Hepatocyte (in vitro differentiated cells): Measurements from ENCODE around the gene SLC6A12. TPM values are rescaled to one million over a fixed set of nuclear protein-coding genes. Genes with fewer than 3 reads are reported as not detected.

Source experiments
- DNase-seq: peaks from one replicate; pipeline ENCODE4 v3.0.0-alpha.2; 2016; ENCODE audit warnings: low spot score
- H2AFZ ChIP-seq: fragments of 200-600 bp; sonication (generic); 2 replicates; pipeline ENCODE4 v1.6.0; 2016; ENCODE audit warnings: antibody characterized with exemption, mild to moderate bottlenecking
- H3K27ac ChIP-seq: fragments of 200-600 bp; sonication (generic); 2 replicates; pipeline ENCODE4 v1.5.1; 2016; ENCODE audit warnings: mild to moderate bottlenecking
- H3K27me3 ChIP-seq: fragments of 200-600 bp; sonication (generic); 2 replicates; pipeline ENCODE4 v1.6.1; 2016
- H3K36me3 ChIP-seq: fragments of 200-600 bp; sonication (generic); replicated peaks from 2 replicates; pipeline ENCODE4 v1.5.1; 2016; ENCODE audit warnings: low read depth; ENCODE audit not compliant: insufficient read depth
- H3K4me1 ChIP-seq: fragments of 200-600 bp; sonication (generic); 2 replicates; pipeline ENCODE4 v1.5.1; 2016; ENCODE audit warnings: mild to moderate bottlenecking, moderate library complexity; ENCODE audit not compliant: insufficient read depth
- H3K4me2 ChIP-seq: fragments of 200-600 bp; sonication (generic); 2 replicates; pipeline ENCODE4 v1.6.0; 2016
- H3K4me3 ChIP-seq: fragments of 200-600 bp; sonication (generic); 2 replicates; pipeline ENCODE4 v1.5.1; 2016; ENCODE audit warnings: mild to moderate bottlenecking
- H3K79me2 ChIP-seq: fragments of 200-600 bp; sonication (generic); 2 replicates; pipeline ENCODE4 v1.6.0; 2017; ENCODE audit warnings: mild to moderate bottlenecking
- H3K9me2 ChIP-seq: fragments of 200-600 bp; sonication (generic); replicated peaks from 2 replicates; pipeline ENCODE4 v1.6.0; 2017; ENCODE audit warnings: mild to moderate bottlenecking; ENCODE audit not compliant: insufficient read depth
- H3K9me3 ChIP-seq: fragments of 200-600 bp; sonication (generic); 2 replicates; pipeline ENCODE4 v1.5.1; 2016; ENCODE audit warnings: low read depth, mild to moderate bottlenecking
- H4K20me1 ChIP-seq: fragments of 200-600 bp; sonication (generic); 2 replicates; pipeline ENCODE4 v1.6.0; 2016; ENCODE audit warnings: mild to moderate bottlenecking; ENCODE audit not compliant: insufficient read depth, poor library complexity, severe bottlenecking
- CTCF ChIP-seq: fragments of 200-600 bp; sonication (generic); IDR thresholded peaks from 2 replicates; pipeline ENCODE4 v1.5.1; 2016; ENCODE audit warnings: antibody characterized with exemption, mild to moderate bottlenecking; ENCODE audit not compliant: poor library complexity
- EZH2 ChIP-seq: fragments of 200-600 bp; sonication (generic); IDR thresholded peaks from 2 replicates; pipeline ENCODE4 v1.6.1; 2016; ENCODE audit warnings: antibody characterized with exemption, mild to moderate bottlenecking, borderline replicate concordance
- EZH2phosphoT487 ChIP-seq: fragments of 200-600 bp; sonication (generic); IDR thresholded peaks from one replicate; pipeline ENCODE4 v1.6.1; 2018; ENCODE audit warnings: antibody characterized with exemption, mild to moderate bottlenecking, low read depth, moderate library complexity; ENCODE audit not compliant: unreplicated experiment, severe bottlenecking
- WGBS: methylation state at CpG from one replicate; pipeline ENCODE4 v1.1.6; 2016; ENCODE audit warnings: low lambda C conversion rate; ENCODE audit errors: missing lambda C conversion rate; 5-methylcytosine and 5-hydroxymethylcytosine counted together
- polyA plus RNA-seq: library from polyadenylated mRNA; unstranded; fragments of >200 nt; fragmentation: Nextera tagmentation; extraction: Ambion mirVana; gene quantifications from 2 replicates; pipeline ENCODE4 v1.2.1, GENCODE V29; 2016
- total RNA-seq: library from RNA; depleted of rRNA; stranded (reverse); fragments of >200 nt; gene quantifications from 2 replicates; pipeline ENCODE4 v1.2.3, GENCODE V29; 2014

Gene SLC6A12
- total and polyA plus RNA-seq, 2 experiments from 2014 or later = 6.1 to 7.9 TPM

- Histone ChIP-seq H3K27me3 (no peaks in the 10 kb centered on the region), H3K9me2 (no peaks in the 10 kb centered on the region), H3K4me2 (no peak overlapping the region), H2AFZ (no peak overlapping the region), H3K27ac (no peak overlapping the region), H3K79me2 (no peaks in the 10 kb centered on the region), H3K36me3 (no peaks in the 10 kb centered on the region), H4K20me1 (no peaks in the 10 kb centered on the region), H3K4me3 (no peak overlapping the region), H3K9me3 (no peaks in the 10 kb centered on the region), H3K4me1 (no peaks in the 10 kb centered on the region)
- no peak for DNase-seq
- TF ChIP-seq EZH2 = no peak
- TF ChIP-seq EZH2phosphoT487 = no peak
- no peak for TF ChIP-seq CTCF
- 89% methylated on average over 7 of the region's 7 CpGs for WGBS
Measured at GRCh38 chr12:234019-234418, 20.1 kb upstream of the SLC6A12 start.

DNA sequence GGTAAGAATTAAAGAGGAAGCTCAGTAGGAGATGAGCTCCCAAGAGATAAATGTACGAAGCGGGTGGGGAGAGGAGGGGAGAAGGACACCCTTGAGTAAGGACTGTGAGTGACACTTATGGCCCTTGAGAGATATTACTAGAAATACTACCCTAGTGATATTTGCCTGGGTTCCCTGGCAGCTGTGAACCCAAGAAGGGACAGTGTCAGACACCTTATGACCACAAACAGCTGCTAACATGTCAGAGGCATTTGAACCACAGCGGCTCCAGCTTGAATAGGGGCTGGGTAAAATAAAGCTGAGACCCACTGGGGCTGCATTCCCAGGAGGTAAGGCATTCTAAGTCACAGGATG lies 19.6 kb upstream of the SLC6A12 start:
- Histone ChIP-seq H3K4me3 (no peak overlapping the region), H3K9me3 (no peaks in the 10 kb centered on the region), H3K4me2 (no peak overlapping the region), H3K27ac (no peak overlapping the region), H3K27me3 (no peaks in the 10 kb centered on the region), H3K9me2 (no peaks in the 10 kb centered on the region), H3K79me2 (no peaks in the 10 kb centered on the region), H3K36me3 (no peaks in the 10 kb centered on the region), H3K4me1 (no peaks in the 10 kb centered on the region), H4K20me1 (no peaks in the 10 kb centered on the region), H2AFZ (no peak overlapping the region)
- no peak for DNase-seq
- WGBS = 86% methylated on average over 3 of the region's 3 CpGs
- TF ChIP-seq EZH2 = no peak
- no peak for TF ChIP-seq CTCF
- TF ChIP-seq EZH2phosphoT487 = no peak

DNA sequence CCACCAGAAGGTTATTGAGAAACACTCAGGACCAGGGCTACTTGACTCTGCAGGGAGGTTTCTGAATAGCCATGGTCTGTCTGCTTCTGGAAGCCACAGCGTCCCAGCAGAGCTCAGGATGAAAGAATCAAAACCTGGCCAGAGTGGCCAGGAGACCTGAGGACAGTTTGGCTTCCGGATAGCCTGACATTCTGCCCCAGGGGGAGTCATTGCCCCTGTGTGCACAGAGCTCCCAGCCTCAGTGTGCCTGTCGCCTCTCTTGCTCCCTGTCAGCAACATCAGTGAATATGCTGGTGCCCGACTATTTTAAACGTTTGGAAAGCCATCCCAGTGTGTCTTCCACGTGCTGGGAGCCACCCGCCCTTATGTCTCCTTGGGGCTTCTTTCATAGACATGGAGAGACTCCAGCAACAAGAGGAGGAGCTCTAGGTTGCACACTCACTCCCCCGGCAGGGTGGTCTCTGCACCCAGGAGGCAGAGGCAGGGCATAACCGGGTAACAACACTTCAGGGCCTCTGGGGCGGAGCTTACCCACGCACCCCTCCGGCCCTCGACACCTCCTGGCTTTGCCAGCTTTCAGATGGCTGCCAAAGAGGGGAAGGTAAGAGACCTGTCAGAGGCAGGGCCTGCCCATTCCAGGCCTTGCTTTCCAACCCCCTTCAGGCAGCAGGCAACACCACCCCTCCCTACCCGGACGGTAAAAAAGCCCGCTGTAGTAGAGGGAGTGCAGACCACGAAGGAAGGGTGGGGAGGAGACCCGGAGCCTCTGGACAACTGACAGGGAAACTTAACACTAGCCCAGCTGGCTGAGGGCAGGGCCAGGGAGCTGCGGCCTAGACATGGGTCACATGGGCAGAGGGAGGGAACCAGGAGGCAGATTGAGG lies 19.0 kb upstream of the SLC6A12 start:
- H3K9me3 ChIP-seq = no peaks in the 10 kb centered on the region
- no peak overlapping the region for H3K27ac ChIP-seq
- H3K9me2 ChIP-seq = no peaks in the 10 kb centered on the region
- no peaks in the 10 kb centered on the region for H3K36me3 ChIP-seq
- no peaks in the 10 kb centered on the region for H3K27me3 ChIP-seq
- no peaks in the 10 kb centered on the region for H3K4me1 ChIP-seq
- no peaks in the 10 kb centered on the region for H4K20me1 ChIP-seq
- H3K4me3 ChIP-seq = no peak overlapping the region
- H3K79me2 ChIP-seq = no peaks in the 10 kb centered on the region
- H3K4me2 ChIP-seq = no peak overlapping the region
- DNase-seq = no peak
- TF ChIP-seq EZH2 (no peak), EZH2phosphoT487 (no peak), CTCF (no peak)
- no peak overlapping the region for H2AFZ ChIP-seq
- 69% methylated on average over 19 of the region's 19 CpGs for WGBS
